ENCODE data around the gene ME2.
"Not testable (repeated sequence)": the region's sequence is repeated elsewhere in the genome, so short reads cannot be mapped to it uniquely, and the experiment has no call there.

The ME2 gene

DNA sequence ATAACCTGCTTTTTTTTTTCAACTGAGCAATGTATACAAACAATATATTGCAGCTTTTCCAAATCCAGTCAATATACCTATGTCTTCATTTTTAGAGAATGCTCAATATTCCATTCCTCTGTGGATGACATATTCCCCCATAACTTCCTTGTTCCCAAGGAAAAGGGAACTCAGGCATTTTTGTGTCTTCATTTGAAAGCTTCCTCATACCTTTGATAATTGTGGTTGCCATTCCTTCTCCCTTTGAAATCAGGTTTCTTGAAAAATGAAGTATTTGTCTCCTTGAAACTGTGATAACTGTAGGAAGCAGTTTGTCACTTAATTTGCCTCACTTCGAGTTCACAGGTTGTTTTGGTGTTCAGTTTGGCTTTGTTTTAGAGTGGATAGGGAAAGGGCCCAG lies 102.5 kb downstream of the ME2 start:
- no peak for DNase-seq

DNA sequence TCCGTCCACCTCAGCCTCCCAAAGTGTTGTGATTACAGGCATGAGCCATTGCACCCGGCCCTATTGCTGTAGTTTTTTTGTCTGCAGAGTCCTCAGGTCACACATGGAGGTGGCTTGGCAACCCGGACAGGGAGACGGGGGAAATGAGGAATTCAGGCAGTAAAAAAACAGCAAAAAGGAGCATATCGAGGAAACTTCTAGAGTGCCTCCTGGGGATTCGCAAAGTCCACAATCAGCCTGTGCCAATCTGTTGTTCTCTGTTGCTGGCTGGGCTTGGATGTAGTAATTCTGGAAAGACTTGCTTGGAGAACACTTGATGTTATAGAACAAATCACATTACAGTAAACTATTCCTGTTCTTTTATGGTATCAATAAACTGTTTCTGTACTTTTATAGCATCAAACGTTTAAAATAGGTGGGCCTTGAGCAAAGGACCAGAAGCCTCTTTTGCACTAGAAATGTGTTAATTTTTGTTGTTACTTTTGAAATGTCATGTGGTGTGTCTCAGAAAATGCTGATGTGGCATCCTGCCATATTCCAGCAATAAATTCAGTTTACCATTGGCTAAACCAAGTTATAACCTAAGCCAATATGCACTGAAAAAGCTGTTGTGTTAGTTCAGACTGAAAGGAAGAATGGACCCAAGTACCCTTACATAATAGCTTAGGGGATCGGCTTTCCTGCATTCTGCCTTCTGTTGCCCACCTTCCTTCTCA lies 103.3 kb downstream of the ME2 start:
- DNase-seq: no peak

DNA sequence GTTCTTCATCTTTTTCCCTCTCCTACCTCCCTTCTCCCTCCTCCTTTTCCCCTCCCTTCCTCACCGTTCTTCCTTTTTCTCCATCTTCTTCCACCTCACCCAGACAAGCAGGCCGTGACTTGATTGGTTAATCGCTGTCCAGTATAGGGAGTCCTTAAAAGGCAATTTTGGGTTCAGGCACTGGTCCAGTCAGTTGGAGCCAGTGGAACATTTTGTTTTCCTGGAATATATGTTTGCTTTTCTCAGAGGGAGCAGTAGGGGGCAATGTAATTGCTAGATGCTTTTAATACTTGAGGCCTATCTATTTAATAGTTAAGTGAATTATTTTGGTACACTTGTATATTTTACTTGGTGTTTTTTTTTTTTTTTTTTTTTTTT lies 103.9 kb downstream of the ME2 start:
- no peak for DNase-seq

DNA sequence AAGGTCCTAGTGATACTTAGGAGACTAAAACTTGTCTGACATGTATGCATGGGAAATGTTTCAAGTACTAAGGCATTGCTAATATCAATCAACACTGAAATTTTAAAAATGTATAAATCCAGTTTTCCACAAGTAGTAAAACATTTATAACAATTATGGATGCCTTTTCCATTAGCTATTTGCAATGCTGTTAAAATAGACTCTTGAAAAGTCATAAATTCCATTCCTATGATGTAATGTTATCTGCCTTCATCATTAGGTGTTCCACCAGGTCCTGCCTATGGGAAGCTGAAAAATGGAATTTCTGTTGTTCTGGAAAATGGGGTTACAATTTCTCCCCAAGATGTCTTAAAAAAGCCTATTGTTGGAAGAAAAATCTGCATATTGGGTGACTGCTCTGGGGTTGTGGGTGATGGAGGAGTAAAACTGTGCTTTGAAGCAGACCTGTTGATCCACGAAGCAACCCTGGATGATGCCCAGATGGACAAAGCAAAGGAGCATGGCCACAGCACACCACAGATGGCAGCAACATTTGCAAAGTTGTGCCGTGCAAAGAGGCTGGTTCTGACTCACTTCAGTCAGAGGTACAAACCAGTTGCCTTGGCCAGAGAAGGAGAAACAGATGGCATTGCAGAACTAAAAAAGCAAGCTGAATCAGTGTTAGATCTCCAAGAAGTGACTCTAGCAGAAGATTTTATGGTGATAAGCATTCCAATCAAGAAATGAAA lies 107.6 kb downstream of the ME2 start:
- DNase-seq: no peak

DNA sequence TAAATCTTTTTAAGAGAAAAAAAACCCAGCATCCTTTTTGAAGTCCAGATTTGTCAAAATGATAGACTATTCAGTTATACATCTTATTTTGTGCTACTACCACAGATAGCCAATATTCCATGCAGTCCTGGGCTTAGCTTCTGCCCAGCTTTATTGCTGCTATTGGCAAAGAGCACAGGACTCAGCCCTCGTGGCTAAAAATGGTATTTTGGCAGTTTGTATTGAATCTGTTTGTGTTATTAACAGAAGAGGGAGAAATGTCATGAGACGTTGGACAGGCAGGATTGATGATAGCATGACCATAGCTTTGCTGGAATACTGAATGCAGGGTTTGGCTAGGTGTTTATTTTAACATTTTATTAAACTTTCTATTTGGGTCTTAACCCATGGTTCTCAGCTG lies 108.3 kb downstream of the ME2 start:
- no peak for DNase-seq

DNA sequence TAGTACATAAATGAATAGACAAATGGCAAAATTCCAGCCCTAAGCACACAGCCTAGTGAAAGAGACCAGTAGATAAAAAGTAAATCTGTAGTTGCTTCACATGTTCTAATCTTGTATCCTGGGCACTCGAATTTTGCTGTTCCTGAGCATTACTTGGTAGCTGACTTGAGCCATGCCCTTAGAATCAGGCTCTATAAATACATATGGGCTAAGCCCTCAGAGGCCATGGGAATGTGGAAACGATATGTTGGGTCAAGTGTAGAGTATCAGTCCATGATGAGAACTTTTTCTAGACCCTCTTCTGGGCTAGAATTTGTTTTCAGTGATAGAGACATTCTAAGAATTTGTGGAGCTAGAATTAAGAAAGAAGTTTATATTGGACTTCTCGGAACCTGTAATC lies 110.8 kb downstream of the ME2 start:
- no peak for DNase-seq

DNA sequence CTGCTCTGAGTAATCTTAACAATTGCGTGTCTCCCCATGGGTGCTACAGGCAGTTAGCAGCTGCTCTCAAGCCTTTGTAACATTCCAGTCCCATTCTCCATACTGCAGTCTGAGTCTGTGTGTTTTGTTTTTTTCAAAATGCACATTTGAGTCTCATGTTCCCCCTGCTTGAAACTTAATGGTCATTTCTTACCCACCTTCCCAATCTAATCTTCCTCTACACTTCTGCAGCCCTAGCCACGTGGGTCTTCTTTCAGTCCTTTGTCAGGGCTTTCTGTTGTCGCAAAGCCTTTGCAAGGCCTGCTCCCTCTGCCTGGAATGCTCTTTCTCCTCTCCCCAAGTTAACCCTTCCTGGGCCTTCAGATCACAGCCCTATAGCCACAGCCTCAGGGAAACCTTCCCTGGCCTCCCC lies 113.4 kb downstream of the ME2 start:
- DNase-seq: no peak

DNA sequence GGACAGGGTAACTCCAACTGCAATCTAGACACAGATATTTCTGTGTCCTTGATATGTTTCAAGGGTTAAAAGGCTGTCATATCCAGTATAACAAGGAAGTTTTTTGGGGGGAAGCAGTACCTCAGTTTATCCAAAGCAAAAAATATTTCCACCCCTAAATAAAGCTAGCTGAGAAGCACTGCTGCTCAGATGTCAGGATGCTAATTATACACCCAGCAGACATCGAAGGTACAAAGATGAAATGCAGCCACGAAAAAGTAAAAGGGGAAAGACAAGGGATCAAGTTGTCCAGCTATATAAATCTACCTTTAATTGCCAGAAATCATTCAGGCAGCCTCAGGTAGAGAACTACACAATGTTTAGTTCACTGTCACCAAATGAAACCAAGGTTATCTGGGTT lies 115.1 kb downstream of the ME2 start:
- DNase-seq: no peak

DNA sequence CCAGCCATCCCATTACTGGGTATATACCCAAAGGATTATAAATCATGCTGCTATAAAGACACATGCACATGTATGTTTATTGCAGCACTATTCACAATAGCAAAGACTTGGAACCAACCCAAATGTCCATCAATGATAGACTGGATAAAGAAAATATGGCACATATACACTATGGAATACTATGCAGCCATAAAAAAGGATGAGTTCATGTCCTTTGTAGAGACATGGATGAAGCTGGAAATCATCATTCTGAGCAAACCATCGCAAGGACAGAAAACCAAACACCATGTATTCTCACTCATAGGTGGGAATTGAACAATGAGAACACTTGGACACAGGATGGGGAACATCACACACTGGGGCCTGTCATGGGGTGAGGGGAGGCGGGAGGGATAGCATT lies 124.3 kb downstream of the ME2 start:
- DNase-seq: not testable (repeated sequence)

Data from hippocampal formation (tissue), 2 donors.